ENCODE results near the gene CEND1. TPM values are rescaled to one million over a fixed set of nuclear protein-coding genes. Genes with fewer than 3 reads are reported as not detected.

Gene CEND1
- total RNA-seq, 2 donors from 2014 or later, result 0.35 to 0.40 TPM

DNA sequence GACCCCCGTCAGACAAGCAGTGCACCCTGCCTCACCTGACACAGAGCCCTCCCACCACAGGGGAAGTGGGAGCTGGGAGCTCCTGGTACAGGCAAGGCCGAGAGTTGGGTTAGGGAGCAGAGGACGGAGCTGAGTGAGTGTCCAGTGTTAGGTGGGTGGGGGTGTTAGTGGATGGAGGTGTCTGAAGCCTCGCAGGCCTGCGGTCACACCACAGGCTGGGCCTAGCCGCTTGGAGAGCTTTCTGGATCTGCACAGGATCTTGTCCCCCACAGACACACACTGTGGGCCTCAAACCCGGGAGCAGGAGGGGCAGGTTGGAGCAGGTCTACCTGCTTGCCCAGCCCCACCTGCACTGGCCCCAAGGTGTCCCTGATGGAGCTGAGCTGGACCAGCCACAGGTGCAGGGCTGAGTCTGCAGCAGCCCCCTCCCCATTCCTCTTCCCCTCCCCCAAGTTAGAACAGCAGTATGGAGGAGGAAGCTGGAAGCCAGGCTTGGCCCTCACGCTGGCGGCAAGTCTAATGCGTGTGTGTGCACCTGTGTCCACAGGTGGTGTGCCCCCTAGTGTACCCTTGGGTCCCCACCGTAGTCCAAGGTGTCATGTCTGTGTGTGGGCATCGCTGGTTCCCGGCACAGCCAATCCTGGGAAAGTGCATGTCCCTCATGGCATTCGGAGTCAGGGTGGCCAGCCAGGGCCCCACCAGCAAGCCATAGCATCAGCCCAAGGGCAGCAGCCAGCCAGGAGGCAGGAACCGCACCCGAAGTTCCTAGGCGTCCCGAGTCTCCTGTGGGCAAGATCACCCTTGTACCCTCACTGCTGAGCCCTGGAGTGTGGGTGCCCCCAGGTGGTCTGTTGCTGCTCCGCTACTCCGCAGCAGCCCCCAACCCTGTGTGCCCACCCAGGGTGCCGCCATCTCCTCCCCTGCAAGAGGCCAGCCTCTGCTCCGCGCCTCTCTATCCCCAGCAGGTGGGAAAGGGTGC, 10.6 kb downstream of the CEND1 start:
- H3K27me3 ChIP-seq, result no peaks in the 10 kb centered on the region
- no peaks in the 10 kb centered on the region for H3K36me3 ChIP-seq
- no peaks in the 10 kb centered on the region for H3K9me3 ChIP-seq
- H3K4me1 ChIP-seq, result peaks cover 16% of the 10 kb centered on the region
- H3K9ac ChIP-seq (ENCODE audit: low read depth in 2 of 2, low read length in 2 of 2), result no peak overlapping the region
- intact Hi-C loops (cut with DNase I), result no loop called here
- TF ChIP-seq, protein P1, sequence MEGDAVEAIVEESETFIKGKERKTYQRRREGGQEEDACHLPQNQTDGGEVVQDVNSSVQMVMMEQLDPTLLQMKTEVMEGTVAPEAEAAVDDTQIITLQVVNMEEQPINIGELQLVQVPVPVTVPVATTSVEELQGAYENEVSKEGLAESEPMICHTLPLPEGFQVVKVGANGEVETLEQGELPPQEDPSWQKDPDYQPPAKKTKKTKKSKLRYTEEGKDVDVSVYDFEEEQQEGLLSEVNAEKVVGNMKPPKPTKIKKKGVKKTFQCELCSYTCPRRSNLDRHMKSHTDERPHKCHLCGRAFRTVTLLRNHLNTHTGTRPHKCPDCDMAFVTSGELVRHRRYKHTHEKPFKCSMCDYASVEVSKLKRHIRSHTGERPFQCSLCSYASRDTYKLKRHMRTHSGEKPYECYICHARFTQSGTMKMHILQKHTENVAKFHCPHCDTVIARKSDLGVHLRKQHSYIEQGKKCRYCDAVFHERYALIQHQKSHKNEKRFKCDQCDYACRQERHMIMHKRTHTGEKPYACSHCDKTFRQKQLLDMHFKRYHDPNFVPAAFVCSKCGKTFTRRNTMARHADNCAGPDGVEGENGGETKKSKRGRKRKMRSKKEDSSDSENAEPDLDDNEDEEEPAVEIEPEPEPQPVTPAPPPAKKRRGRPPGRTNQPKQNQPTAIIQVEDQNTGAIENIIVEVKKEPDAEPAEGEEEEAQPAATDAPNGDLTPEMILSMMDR (IDR thresholded peaks at IDR 0.05), result no peak
- DNase-seq, result no peak
- H3K27ac ChIP-seq, result no peak overlapping the region
- no peak overlapping the region for H3K4me3 ChIP-seq

DNA sequence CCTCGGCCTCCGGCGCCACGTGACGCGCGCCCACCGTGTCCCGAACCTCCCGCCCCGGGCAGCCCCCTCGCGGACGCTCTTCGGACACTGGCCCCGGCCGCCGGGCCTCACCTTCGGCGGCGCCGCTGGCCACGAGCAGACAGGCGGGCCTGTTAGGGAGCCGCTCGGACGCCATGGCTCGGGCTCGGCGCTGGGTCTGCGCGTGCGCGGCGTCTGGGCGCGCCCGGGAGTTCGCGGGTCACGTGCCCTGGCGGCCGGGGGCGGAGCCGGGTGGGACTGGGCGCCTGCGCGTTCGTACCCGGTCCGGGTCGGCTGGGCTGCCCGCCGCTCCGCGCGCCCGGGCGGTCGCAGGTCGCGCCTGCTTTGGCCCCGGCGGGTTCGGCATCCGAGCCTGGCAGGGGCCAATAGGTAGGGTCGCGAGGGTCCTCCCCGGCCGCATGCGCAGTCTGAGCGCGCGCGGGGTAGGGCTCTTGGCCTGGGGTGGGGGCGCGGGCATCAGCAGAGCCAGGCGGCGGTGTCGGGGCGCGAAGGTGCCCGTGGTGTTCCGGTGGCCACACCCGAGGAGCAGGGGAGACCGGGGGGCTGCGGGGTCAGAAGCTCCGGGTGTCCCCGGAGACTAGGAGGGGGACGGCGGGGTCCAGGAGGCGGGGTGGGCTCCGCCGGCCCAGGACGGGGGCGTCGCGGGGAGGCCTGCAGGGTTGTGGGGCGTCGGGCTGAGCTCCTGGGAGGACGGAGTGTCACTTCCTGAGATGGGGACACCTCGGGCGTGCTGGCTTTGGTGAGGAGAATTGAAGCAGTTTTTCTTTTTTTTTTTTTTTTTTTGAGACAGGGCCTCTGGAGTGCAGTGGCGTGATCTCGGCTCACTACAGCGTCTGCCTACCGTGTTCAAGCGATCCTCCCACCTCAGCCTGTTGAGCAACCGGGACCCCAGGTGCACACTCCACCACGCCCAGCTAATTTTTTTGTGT, 12.3 kb downstream of the CEND1 start, which contains the start of gene GATD1:
Gene GATD1 (minus strand): TSS at position 200 of the 968 bp plus-strand sequence. CDS start 25 bp downstream, at position 175.
- peak within 1 kb of the TSS; percentile 37 for H3K27ac ChIP-seq
- H3K27me3 ChIP-seq, result no peaks in the 10 kb centered on the region
- no peaks in the 10 kb centered on the region for H3K36me3 ChIP-seq
- TF ChIP-seq, protein P1 (IDR thresholded peaks at IDR 0.05), result no peak
- no peaks in the 10 kb centered on the region for H3K9me3 ChIP-seq
- intact Hi-C loops (cut with DNase I), result no loop called here
- DNase-seq, result peak; percentile 94
- H3K4me1 ChIP-seq, result peaks cover 16% of the 10 kb centered on the region
- peak within 1 kb of the TSS; percentile 93 to 95 for H3K9ac ChIP-seq (ENCODE audit: low read depth in 2 of 2, low read length in 2 of 2)
- peak within 1 kb of the TSS; percentile 72 for H3K4me3 ChIP-seq

DNA sequence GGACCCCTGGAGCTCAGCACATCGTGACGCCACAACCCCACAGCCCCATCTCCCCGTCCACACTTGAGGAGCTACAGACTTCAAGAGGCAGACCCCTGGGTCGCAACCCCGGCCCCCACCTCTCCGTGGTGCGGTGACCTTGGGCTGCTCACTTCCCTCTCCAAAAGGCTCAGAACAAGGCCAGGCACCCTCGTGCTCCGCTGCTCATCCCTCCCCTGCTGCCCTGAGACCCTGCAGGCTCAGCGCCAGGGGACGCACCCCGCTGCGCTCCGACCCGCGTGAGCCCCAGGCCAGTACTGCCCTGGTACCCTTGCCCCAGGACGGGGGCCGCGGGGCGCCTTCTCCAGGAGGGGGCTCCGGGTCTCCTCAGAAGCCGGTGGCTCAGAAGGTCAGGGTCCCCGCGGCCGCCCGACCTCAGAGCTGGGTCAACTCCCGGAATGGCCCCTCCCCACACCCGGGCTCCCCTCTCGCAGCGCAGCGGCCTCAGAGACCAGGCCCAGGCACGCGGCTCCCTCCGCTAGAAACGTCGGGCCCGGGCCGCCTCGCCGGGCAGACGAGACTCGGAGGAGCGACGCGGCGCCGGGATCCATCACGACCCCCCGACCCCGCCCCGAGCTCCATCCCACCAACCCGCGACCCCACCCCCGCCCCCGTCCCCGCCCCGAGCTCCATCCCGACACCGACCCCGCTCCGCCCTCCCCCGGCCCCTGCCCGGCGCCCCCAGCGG, 13.2 kb downstream of the CEND1 start:
- no peak for DNase-seq
- Histone ChIP-seq H3K36me3 (no peaks in the 10 kb centered on the region), H3K27me3 (no peaks in the 10 kb centered on the region), H3K4me3 (peak overlapping the region; percentile 72), H3K27ac (no peak overlapping the region), H3K9ac (ENCODE audit: low read depth in 2 of 2, low read length in 2 of 2) (peak overlapping the region; percentile 85 to 93), H3K4me1 (peaks cover 16% of the 10 kb centered on the region), H3K9me3 (no peaks in the 10 kb centered on the region)
- intact Hi-C loops (cut with DNase I), result no loop called here
- TF ChIP-seq, protein P1 (IDR thresholded peaks at IDR 0.05), result no peak

DNA sequence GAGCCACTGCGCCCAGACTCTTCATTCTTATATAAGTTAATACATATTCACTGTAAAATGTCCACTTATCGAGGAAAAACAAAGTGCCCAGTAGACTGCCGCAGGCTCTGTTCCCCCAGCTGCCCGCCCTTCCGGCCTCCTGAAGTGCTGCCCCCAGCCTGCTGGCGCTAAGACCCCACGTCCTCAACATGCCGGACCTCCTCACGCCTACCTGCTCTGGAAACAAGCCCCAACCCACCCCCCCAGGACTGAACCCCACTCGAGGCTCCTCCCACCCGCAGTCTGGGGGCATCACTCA, 13.7 kb downstream of the CEND1 start:
- Histone ChIP-seq H3K4me3 (peak overlapping the region; percentile 72), H3K4me1 (peaks cover 16% of the 10 kb centered on the region), H3K9me3 (no peaks in the 10 kb centered on the region), H3K27ac (no peak overlapping the region), H3K9ac (ENCODE audit: low read depth in 2 of 2, low read length in 2 of 2) (peak overlapping the region; percentile 85 to 93), H3K36me3 (no peaks in the 10 kb centered on the region), H3K27me3 (no peaks in the 10 kb centered on the region)
- intact Hi-C loops (cut with DNase I), result no loop called here
- DNase-seq, result no peak
- TF ChIP-seq, protein P1 (IDR thresholded peaks at IDR 0.05), result no peak

Data from colonic mucosa (tissue), 4 donors.